HG02870 (cell line): ENCODE measurements around the gene PKN2.
"Not testable (repeated sequence)": the region's sequence is repeated elsewhere in the genome, so short reads cannot be mapped to it uniquely, and the experiment has no call there.

Experiments
- ATAC-seq: cut with Tn5 transposase; IDR thresholded peaks from one replicate; pipeline ENCODE4 v1.9.1; 2021; ENCODE audit warnings: mild to moderate bottlenecking, moderate library complexity; ENCODE audit not compliant: unreplicated experiment

The PKN2 gene

DNA sequence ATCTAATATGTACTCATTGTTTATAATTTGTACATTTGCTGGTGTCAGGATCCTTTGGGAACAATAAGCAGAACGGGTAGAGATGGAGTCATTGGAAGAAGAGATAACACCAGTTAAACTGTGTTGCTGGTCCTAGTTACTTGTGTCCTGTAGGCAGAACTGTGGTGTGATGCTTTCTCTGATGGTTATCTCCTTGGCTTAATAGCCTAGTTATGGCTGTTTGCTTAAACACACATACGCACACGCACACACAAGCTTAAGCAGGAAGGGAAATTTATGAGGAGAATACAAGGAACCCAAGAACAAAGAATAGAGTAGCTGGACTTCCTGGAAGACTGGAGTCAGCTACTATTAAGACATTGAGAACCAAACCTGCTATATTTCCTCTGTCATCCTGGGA lies 5.7 kb upstream of the PKN2 start:
- ATAC-seq, result no peak

DNA sequence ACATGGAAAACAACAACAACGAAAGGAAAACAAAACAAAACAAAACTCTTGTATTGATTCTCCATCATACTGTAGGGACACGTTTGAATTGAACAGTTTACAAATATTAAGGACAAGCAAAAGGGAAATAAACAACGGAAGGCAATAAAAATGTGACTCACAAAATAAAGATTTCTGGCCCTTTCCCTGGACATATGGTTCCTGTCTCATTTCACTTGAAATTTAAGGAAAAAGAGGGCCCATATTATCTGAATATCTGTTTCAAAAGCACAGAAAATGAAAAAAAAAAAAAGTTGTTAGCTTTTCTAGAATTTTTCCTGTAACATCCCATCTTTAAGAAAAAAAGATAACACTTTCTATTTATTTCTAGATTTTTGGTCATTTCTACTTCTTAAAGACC lies 3.6 kb upstream of the PKN2 start:
- ATAC-seq, result no peak

DNA sequence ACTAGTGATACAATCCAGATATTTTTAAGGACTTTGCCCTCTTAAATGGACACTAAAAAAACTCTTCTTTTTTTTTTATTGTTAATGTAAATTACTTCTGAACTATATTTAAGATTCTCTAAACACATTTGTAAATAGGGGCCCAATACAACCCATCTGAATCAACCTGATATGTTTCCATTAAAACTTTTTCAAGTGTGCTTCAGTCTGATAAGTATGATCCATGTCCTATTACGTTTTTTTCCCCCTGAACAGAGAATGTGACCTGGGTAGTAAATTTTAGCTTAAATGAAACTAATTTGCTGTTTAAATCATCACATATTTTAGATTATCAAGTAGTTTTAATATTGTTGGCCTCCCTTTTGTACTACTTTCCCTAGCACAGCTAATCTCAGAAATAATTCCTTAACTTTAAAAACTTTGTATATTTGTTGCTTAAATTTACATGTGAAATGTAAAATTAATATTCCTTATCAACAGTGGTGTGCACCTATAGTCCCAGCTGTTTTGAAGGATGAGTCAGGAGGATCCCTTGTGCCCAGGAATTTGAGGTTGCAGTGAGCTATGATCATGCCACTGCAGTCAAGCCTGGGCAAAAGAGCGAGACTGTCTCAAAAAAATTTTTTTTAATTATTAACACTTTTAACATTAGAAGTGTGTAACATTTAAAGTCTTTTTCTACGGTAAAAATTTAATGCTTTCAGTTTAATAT lies 3.0 kb upstream of the PKN2 start:
- no peak for ATAC-seq

DNA sequence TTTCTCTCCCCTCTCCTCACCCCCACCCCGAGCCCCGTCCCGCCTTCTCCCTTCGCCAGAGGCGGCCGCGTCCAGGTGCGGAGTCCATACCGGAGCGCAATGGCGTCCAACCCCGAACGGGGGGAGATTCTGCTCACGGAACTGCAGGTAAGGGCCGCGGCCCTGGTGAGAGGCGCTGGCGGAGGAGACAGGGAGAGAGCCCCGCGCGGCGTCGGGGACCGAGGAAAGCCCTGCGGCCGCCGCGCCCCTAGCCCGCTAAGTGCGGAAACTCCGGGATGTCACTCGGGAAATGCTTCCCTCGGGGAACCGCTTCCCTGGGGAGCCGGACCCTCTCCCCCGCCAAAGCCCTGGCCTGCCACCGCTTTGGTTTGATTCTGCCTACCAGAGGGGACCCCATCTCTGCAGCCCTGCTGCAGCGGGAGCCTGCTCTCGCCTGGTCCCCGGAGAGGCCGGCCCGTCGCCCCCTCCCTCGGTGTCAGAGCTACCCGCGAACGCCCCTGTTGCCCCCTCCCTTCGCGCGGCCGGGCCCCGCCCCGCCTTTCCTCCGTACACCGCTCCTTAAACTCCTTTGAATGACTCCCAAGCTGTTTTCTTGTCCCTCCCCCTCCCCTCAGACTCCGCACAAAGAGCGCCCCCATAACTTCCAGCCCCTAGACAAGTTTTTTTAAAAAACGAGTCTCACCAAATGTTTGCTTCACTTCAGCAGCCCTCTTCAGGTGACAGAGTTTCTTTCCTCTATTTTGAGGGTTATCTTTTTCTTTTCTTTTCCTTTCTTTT lies 597 bp downstream of the PKN2 start:
- ATAC-seq, result peak; percentile 34

DNA sequence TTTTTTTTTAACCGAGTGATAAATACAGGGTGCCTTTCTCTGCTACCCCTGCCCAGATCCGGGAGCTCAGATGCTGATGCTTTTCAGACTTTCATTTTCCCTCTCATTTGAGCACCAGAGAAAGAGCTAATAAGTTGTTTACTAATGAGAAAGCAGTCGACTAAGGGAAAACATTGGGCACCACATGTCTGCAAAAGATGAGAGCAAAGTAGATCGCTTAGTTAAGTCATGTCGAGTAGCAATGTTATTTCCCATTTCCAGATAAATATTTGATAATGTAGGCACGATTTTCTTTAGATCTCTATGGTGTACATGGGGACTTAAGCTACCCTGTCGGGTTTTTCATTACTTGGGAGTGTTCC lies 1.2 kb downstream of the PKN2 start:
- ATAC-seq, result no peak

DNA sequence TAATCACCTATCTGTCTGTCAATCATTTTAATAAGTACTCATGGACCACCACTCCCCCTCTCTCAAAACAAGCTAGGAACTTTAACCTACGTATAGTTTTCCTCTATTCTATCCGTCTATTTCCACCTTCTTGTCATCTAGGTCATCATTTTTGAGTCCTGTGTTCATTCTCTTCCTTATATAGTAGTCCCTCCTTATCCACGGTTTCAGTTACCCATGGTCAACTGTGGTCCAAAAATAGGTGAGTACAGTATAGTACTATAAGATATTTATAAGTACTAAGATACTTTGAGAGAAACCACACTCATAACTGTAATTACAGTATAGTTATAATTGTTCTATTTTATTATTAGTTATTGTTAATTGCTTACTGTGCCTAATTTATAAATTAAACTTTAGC lies 7.5 kb downstream of the PKN2 start:
- ATAC-seq, result no peak

DNA sequence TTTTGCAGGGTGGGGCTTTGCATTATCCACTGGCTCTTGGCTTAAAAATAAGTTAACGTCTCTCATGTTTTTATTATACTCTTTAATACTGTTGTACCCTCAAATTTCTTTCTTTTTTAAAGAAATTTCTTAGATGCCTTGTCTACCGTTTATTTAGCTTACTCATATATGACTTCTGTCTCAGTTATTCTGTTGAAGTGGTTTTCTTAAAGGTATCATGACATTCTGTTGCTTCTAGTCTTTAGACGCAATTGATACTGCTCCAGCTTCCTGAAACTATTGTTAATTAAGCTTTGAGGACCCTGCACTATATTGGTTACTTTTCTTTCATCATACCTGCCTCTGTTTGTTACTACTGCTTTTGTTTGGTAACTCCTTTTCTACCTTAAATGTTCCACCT lies 11.7 kb downstream of the PKN2 start:
- ATAC-seq, result no peak

DNA sequence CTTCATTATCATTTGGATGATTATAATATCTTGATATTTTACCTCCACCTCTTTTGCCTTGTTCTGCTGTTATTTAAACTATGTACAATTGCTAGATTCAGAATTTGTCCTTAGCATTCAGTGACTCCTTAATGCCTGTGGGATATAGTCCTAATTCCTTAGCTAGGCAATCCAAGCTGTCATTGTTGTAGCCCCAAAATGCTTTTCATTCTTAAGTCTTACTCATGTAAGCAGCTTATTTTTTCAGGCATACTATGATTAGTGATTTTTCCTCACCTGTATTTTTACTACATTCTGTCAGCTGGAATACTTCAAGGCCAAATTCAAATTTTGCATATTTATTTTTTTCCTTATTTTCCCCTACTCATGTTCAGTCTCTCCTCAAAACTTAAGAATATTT lies 13.4 kb downstream of the PKN2 start:
- ATAC-seq, result no peak

DNA sequence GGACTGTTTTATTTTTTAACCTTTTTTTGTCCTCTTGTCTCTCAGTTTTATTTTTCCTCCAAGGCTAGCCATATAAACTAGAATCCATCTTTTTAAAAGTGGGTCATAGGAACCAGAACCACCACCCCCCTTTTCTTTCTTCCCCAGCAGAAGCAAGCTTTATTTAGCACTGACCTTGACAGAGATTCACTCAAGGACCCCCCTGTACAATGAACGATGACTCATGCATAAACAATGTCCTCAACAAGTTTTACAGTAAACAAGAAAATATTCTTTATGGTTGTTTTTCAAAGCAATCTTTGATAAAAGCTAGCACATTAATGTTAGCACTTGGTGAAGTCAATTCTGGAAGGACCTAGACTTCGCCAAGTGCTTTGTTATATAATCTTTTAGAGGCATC lies 14.1 kb downstream of the PKN2 start:
- no peak for ATAC-seq

DNA sequence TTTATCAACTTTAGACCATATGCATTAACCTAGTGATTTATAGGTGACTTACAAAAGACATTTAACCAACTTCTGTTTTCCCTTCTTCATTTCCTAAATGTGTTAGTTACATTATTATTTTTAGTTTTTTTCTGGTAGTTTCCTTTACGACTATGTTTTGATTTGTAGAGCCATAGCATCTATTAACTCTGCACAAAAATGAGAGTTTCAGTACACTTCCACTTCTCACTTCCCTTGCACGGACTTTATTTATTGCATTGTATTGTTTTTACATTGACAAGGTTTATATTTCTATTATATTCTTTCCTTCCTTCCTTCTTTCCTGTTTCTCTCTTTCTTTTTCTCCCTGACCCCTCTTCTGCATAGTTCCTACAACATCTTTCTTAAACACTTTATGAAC lies 14.7 kb downstream of the PKN2 start:
- no peak for ATAC-seq

DNA sequence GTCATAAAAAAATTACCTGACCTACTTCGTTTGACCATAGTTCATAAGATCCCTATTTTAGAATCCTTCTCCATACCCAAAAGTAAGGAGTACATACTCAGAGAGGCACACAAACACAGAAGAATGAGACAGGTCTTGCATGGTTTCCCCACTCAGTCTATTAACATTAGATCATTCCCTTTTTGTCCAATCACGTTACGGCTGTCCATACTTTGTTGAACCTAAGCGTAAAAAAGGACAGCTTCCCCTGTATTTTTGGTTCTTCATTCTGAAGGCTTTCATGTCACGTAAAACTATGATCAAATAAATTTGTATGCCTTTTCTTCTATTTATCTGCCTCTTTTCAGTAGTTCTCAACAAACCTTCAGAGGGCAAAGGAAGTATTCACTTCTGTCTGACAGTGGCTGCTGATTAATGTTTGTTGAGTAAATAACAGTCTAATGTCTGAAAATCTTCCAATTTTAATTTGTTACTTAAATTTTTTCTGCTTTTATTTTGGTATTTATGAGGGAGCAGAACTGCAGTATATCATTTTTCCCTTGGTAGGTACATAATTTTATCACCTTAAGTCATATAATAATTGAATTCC lies 16.4 kb downstream of the PKN2 start:
- ATAC-seq, result no peak

DNA sequence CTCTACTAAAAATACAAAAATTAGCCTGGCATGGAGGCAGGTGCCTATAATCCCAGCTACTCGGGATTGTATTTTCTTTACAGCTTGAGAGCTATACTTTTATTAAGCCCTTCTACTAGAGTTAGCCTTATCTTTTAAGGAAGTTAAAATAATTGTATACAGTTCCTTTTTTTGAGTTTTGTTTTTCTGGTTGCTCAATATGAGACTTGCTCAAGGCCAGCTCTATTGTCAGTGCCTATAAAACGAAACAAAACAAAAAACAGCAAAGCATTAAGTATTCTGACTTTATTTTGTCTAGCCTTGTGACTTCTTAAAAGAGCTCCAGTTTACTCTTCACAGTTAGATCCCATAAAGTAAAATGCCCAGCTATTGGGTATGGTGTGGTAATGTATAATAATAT lies 17.2 kb downstream of the PKN2 start:
- ATAC-seq, result peak; percentile 91

DNA sequence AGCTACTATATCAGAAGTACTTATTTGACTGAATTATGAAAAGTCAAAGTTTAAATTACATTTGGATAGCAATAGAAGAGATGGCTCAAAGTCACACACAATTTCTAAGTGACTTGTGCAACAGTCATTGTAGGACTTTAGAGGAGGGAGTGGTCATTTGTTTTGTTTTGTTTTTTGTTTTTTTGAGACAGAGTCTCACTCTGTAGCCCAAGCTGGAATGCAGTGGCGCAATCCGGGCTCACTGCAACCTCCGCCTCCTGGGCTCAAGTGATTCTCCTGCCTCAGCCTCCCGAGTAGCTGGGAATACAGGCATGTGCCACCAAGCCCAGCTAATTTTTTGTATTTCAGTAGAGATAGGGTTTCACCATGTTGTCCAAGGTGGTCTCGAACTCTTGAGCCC lies 17.7 kb downstream of the PKN2 start:
- not testable (repeated sequence) for ATAC-seq

DNA sequence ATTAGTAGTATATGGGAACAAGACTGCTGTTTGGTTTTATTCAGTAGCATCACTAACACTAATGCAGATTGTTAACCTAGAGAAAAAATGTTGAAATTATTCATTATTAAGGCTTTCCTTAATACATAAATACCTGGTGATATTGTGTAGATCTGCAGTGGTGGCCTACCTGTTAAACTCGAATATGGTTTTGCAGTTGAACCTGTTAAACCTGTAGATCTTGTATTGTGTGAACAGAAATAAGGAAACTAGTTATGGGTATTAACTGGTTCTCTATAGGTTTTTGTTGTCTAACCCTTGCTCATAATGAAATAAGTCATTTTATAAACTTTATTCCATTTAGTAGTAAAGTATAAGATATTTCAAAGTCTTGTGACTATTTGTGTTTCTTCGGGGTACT lies 23.9 kb downstream of the PKN2 start:
- no peak for ATAC-seq

DNA sequence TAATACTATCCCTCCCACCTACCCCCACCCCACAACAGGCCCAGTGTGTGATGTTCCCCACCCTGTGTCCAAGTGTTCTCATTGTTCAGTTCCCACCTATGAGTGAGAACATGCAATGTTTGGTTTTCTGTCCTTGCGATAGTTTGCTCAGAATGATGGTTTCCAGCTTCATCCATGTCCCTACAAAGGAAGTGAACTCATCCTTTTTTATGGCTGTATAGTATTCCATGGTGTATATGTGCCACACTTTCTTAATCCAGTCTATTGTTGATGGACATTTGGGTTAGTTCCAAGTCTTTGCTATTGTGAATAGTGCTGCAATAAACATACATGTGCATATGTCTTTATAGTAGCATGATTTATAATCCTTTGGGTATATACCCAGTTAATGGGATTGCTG lies 28.8 kb downstream of the PKN2 start:
- ATAC-seq, result not testable (repeated sequence)

DNA sequence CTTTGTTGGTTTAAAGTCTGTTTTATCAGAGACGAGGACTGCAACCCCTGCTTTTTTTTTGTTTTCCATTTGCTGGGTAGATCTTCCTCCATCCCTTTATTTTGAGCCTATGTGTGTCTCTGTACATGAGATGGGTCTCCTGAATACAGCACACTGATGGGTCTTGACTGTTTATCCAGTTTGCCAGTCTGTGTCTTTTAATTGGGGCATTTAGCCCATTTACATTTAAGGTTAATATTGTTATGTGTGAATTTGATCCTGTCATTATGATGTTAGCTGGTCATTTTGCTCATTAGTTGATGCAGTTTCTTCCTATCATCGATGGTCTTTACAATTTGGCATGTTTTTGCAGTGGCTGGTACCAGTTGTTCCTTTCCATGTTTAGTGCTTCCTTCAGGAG lies 32.5 kb downstream of the PKN2 start:
- ATAC-seq, result not testable (repeated sequence)

DNA sequence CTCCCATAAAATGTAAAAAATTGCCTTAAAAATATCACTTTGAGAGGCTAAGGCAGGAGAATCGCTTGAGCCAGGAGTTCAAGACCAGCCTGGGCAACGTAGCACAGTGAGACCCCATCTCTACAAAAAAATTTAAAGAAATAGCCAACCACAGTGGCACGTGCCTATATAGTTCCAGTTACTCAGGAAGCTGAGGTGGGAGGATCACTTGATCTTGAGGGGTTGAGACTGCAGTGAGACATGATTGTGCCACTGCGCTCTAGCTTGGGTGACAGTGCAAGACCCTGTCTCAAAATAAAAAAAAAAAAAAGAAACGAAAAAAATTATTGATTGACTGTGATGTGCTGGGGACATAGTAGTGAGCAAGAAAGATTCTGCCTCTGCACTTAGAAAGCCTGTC lies 38.4 kb downstream of the PKN2 start:
- ATAC-seq, result no peak

DNA sequence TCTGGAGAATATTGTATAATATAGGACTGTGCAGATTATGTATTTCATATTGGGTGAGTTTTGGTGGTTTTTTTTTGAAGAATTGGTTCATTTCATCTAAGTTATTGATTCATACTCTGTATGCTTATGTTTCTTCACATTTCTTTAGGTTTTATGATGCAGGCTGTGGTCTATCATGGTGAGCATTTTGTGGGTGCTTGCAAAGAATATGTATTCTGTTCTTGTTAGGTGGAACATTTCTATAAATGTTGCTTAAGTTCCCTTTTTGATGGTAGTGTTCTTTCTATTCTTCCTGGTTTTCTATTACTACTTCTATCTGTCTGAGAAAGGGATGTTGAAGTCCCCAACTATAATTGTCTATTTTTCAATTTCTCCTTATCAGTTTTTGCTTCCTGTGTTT lies 42.6 kb downstream of the PKN2 start:
- ATAC-seq, result no peak

DNA sequence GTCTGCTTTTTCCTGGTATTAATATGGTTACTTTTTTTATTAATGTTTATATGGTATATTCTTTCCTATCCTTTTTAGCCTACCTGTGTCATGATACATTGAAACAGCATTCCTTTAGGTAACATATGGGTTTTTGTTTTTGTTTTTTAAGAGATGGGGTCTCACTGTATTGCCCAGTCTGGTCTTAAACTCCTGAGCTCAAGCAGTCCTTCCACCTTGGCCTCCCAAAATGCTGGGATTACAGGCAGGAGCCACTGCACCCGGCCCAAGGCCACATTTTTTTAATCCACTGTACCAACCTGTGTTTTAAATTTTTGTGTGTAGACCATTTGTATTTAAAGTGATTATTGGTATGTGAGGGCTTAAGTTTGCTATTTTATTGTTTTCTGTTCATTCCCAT lies 43.1 kb downstream of the PKN2 start:
- no peak for ATAC-seq

DNA sequence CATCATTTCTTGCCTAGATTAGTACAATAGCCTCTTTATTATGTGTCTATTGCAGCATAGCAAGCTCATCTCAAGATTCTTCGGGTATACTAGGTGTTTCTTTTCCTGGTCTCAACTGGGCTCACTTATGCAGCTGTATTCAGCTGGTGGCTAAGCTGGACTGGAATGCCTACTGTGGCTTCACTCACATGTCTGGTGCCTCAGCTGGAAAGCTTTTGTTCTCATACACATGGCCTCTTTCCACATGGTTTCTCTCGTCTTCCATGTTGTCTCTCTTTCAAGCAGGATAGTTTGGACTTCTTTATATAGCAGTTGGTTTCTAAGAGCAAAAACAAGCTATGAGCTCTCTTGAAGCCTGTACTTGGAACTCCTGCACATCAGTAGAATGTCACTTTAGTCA lies 45.2 kb downstream of the PKN2 start:
- no peak for ATAC-seq

DNA sequence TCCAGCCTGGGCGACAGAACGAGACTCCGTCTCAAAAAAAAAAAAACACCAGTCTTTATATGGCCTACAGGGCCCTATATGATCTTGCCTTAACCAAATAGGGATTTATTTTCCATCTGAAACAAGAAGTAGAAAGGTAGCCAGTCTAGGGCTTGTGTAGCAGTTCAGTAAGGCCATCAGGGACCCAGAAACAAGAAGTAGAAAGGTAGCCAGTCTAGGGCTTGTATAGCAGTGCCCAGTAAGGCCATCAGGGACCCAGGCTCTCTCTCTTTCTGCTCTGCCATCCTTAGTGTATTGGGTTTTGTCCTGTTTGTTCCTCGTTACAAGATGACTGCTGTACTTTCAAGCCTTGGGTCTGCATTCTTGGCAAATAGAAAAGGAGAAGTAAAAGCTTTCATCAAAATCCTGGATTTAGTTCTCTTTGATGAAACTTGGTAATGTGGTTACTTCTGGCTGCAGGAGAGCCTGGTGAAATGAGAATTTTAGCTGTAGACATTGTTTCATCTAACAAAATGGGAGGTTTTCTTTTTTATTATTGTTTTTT lies 46.1 kb downstream of the PKN2 start:
- ATAC-seq, result no peak

DNA sequence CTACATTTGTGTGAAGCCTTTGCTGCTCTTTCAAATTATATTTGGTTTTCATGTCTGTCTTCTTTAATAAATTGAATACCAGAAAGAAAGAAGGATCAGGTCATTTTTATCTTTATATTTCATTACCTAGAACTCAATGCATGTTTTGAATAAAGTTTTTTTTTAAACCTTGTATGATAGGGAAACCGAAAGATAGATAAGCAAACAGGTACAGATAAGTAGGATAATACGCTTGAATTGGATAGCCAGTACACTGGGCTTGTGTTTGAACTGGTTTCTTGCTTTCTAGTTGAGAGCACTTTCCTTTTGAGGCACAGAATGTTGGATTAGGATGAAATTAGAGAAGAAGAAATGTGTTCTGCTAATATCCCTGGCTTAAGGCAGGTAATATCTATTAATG lies 46.9 kb downstream of the PKN2 start:
- no peak for ATAC-seq
